Heart left ventricle (tissue), 13 donors: ENCODE results near the gene SIM1.

Experiments
- CTCF ChIP-seq, 12 donors: fragments of 200-600 bp; sonication (generic) in 4 of 12; IDR thresholded peaks; one replicate each; pipeline versions ENCODE4 v1.5.0 to v1.8.0; 2018 to 2022; ENCODE audit warnings: antibody characterized with exemption in 12 of 12, mild to moderate bottlenecking in 5 of 12
- POLR2A ChIP-seq, 2 donors: fragments of 450-650 bp; IDR thresholded peaks; one replicate each; pipeline ENCODE4 v1.6.1; 2017; ENCODE audit warnings: antibody characterized with exemption in 2 of 2, mild to moderate bottlenecking in 2 of 2, moderate library complexity in 2 of 2
- donor health status: ischemic (EF 13 %, LVEDD 7.1; RV severe dilation, severe dysfunction).
- donor health status: DM: no; HTN: yes; CAD: no.
- donor health status: DM: no; HTN: no; CAD: no.
- donor health status: ischemic (EF 25% LVEDD 6.9; RV normal size, moderate dysfunction).
- donor health status: ischemic (EF 25% LVEDD 5.7; RV mildly dilated, moderate dysfunction).
- donor health status: ischemic (EF 35%, LVEDD 5.7; RV mildly dilated, moderate dysfunction).
- donor health status: nonischemic (EF 11% LVEDD 7.7; RV severe dilation, severe dysfunction).
- donor health status: DM: yes; HTN: yes; CAD: no.
- donor health status: PGD.
- donor health status: ischemic (EF 29% LVEDD 5.4; RV normal size, mild dysfunction).
- donor health status: nonischemic (EF 23%, LVEDD 6.1; RV moderate dilation, normal function).

- TF ChIP-seq POLR2A (IDR thresholded peaks at IDR 0.05) (no peak), CTCF (IDR thresholded peaks at IDR 0.05) (no peak)
Measured at GRCh38 chr6:100512203-100512862, 47.6 kb upstream of the SIM1 start.
